ENCODE data around the gene KIN. TPM values are rescaled to one million over a fixed set of nuclear protein-coding genes. Genes with fewer than 3 reads are reported as not detected.

Gene KIN
- total RNA-seq, 4 donors from 2014 or later = 5.3 to 9.6 (median 6.4) TPM

DNA sequence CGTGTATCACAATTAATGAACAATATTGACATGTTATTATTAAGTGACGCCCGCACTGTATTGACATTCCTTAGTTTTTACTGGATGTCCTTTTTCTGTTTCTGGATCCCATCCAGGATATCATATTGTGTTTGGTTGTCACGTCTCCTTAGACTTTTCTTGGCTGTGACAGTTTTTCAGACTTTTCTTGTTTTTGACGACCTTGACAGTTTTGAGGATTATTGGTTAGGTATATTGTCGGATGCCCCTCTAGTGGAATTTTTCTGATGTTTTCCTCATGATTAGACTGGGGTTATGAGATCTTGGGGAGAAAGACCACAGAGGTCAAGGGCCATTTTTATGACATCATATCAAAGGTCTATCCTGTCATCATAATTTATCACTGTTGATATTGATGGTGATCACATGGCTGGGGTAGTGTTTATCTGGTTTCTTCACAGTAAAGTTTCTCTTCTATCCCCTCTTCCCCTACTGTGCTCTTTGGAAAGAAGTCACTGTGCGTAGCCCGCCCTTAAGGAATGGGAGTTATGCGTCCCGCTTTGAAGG lies 41.6 kb upstream of the KIN start:
- no peak overlapping the region for H3K27ac ChIP-seq
- no peaks in the 10 kb centered on the region for H3K9me3 ChIP-seq
- DNase-seq = no peak
- no peaks in the 10 kb centered on the region for H3K4me1 ChIP-seq
- intact Hi-C loops (cut with DNase I) = no loop called here
- no peaks in the 10 kb centered on the region for H3K27me3 ChIP-seq
- H3K4me3 ChIP-seq = no peak overlapping the region
- TF ChIP-seq, protein P1, sequence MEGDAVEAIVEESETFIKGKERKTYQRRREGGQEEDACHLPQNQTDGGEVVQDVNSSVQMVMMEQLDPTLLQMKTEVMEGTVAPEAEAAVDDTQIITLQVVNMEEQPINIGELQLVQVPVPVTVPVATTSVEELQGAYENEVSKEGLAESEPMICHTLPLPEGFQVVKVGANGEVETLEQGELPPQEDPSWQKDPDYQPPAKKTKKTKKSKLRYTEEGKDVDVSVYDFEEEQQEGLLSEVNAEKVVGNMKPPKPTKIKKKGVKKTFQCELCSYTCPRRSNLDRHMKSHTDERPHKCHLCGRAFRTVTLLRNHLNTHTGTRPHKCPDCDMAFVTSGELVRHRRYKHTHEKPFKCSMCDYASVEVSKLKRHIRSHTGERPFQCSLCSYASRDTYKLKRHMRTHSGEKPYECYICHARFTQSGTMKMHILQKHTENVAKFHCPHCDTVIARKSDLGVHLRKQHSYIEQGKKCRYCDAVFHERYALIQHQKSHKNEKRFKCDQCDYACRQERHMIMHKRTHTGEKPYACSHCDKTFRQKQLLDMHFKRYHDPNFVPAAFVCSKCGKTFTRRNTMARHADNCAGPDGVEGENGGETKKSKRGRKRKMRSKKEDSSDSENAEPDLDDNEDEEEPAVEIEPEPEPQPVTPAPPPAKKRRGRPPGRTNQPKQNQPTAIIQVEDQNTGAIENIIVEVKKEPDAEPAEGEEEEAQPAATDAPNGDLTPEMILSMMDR (IDR thresholded peaks at IDR 0.05) = no peak
- TF ChIP-seq POLR2A (IDR thresholded peaks at IDR 0.05) = no peak
- peaks cover 0 to 38% (median 10%) of the 10 kb centered on the region in 3 donors for H3K36me3 ChIP-seq
- 93 to 96% methylated on average over 10 of the region's 10 CpGs for WGBS, 2 donors

- H3K27me3 ChIP-seq = no peaks in the 10 kb centered on the region
- DNase-seq = no peak
- no peaks in the 10 kb centered on the region for H3K4me1 ChIP-seq
- no peak for TF ChIP-seq POLR2A (IDR thresholded peaks at IDR 0.05)
- TF ChIP-seq, protein P1 (IDR thresholded peaks at IDR 0.05) = no peak
- H3K36me3 ChIP-seq = peaks cover 0 to 47% (median 11%) of the 10 kb centered on the region in 3 donors
- no peak overlapping the region for H3K4me3 ChIP-seq
- intact Hi-C loops (cut with DNase I) = no loop called here
- WGBS, 2 donors = 84 to 89% methylated on average over 4 of the region's 4 CpGs
- H3K9me3 ChIP-seq = no peaks in the 10 kb centered on the region
- H3K27ac ChIP-seq = no peak overlapping the region
These were observed 39.2 kb upstream of the KIN start for GRCh38 chr10:7826971-7827370.

- 85 to 88% methylated on average over 3 of the region's 3 CpGs for WGBS, 2 donors
- intact Hi-C loops (cut with DNase I) = no loop called here
- DNase-seq = no peak
These were observed 36.5 kb upstream of the KIN start for GRCh38 chr10:7824251-7824650.

GRCh38 chr10:7819121-7819460 lies 31.3 kb upstream of the KIN start:
- no peaks in the 10 kb centered on the region for H3K9me3 ChIP-seq
- peak; percentile 22 for DNase-seq
- no peak for TF ChIP-seq POLR2A (IDR thresholded peaks at IDR 0.05)
- TF ChIP-seq, protein P1 (IDR thresholded peaks at IDR 0.05) = no peak
- peaks cover 0 to 14% (median 0%) of the 10 kb centered on the region in 4 donors for H3K27me3 ChIP-seq
- intact Hi-C loops (cut with DNase I) = no loop called here
- peak overlapping the region in 3 of 4 donors; percentile 82 to 83 (median 83) for H3K27ac ChIP-seq
- 0% methylated on average over 16 to 17 of the region's 17 CpGs for WGBS, 2 donors
- peaks cover 8 to 33% (median 14%) of the 10 kb centered on the region in 3 donors for H3K4me1 ChIP-seq
- peaks cover 0 to 6% (median 0%) of the 10 kb centered on the region in 3 donors for H3K36me3 ChIP-seq
- H3K4me3 ChIP-seq = peak overlapping the region; percentile 81 to 100 (median 94)

More at GRCh38 chr10:7824251-7824650, 36.5 kb upstream of the KIN start:
- Histone ChIP-seq H3K27ac (no peak overlapping the region), H3K36me3 (peaks cover 0 to 47% (median 11%) of the 10 kb centered on the region in 3 donors), H3K4me1 (peaks cover 7 to 22% (median 10%) of the 10 kb centered on the region in 3 donors), H3K27me3 (no peaks in the 10 kb centered on the region), H3K9me3 (no peaks in the 10 kb centered on the region), H3K4me3 (no peak overlapping the region)
- TF ChIP-seq POLR2A (IDR thresholded peaks at IDR 0.05) = no peak
- TF ChIP-seq, protein P1 (IDR thresholded peaks at IDR 0.05) = no peak

DNA sequence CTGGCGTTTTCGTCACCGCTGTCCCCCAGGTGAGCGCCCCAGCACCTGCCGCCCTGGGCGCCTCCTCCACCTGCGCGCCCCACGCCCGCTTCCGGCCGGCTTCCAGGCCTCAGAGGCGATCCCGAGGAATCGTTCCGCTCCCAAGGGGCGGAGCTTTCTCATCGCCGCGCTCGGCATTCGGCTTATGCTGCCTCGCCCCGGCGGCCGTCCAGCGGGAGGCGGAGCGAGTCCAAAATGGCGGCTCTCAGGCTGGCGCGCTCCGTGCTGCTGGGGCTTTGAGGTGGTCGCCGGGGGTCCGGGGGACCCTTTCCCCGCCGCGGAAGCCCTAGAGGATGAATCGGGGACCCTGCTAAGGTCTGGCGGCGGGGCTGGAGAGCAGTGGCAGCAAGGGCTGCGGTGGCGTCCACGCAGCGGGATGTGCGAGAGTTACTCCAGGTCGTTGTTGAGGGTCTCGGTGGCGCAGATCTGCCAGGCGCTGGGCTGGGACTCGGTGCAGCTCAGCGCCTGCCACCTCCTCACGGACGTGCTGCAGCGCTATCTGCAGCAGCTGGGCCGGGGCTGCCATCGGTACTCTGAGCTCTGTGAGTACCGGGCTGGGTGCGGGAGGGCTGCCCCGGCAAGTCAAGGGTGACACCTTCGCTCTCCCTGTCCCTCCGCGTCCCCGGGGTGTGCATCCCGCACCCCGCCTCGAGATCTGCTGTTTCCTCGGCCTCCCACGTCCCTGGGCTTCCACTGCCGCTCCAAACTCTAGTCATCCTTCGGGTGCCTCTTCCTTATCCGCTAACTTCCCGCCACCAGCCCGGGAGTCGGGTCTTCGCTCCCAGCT lies 30.7 kb upstream of the KIN start, which contains the start of gene TAF3:
Gene TAF3 (plus strand): TSS at position 211 of the 826 bp plus-strand sequence. CDS start 205 bp downstream, at position 416.
- DNase-seq = peak; percentile 18
- Histone ChIP-seq H3K27me3 (peaks cover 0 to 14% (median 0%) of the 10 kb centered on the region in 4 donors), H3K9me3 (no peaks in the 10 kb centered on the region), H3K27ac (peak within 1 kb of the TSS; percentile 76 to 83 (median 82)), H3K4me1 (peaks cover 8 to 33% (median 14%) of the 10 kb centered on the region in 3 donors), H3K4me3 (peak within 1 kb of the TSS; percentile 81 to 100 (median 94)), H3K36me3 (peaks cover 0 to 5% (median 0%) of the 10 kb centered on the region in 3 donors)
- WGBS, 2 donors = 0% methylated on average over 18 to 19 of the region's 77 CpGs
- intact Hi-C loops (cut with DNase I) = no loop called here
- TF ChIP-seq, protein P1 (IDR thresholded peaks at IDR 0.05) = peak in 1 of 6 experiments; percentile 36
- peak in 1 of 4 donors; percentile 69 for TF ChIP-seq POLR2A (IDR thresholded peaks at IDR 0.05)

Data from esophagus squamous epithelium (tissue), 5 donors.